Hair follicle dermal papilla cell (primary cell): Measurements from ENCODE around the gene DNAH11. TPM values are rescaled to one million over a fixed set of nuclear protein-coding genes. Genes with fewer than 3 reads are reported as not detected.

ENCODE experiments used
- total RNA-seq: library from RNA; depleted of rRNA; stranded (reverse); fragments of >200 nt; gene quantifications from 2 replicates; pipeline ENCODE4 v1.2.3, GENCODE V29; 2012

DNAH11 gene
- 0.32 TPM in 1 of 2 replicates, not detected in the other for total RNA-seq

GRCh38 chr7:21542891-21543527 lies at the start of gene DNAH11:
Gene DNAH11 (plus strand): TSS chr7:21543039. CDS start chr7:21543246, 207 bp downstream.

GRCh38 chr7:21945454-21946221 lies 402.8 kb downstream of the DNAH11 start, which contains the start of gene CDCA7L:
Gene CDCA7L (minus strand): TSS chr7:21945899. CDS start chr7:21945804, 95 bp downstream.

Other genes with a start within 250 kb of the DNAH11 start
- 4.7 and 5.5 TPM in 2 replicates for gene SP4, start 115.0 kb upstream of the DNAH11 start, total RNA-seq